NB4 (cell line): Measurements from ENCODE around the gene RXRA.

Source experiments
- POLR2A ChIP-seq: IDR thresholded peaks from 2 replicates; pipeline ENCODE4 v1.6.1; 2011; ENCODE audit warnings: mild to moderate bottlenecking; ENCODE audit not compliant: insufficient read length; ENCODE audit errors: extremely low read depth
- TF ChIP-seq, protein P1 (sequence below): IDR thresholded peaks from one replicate; pipeline ENCODE4 v1.5.1; 2012; ENCODE audit warnings: low read depth, low read length

DNA sequence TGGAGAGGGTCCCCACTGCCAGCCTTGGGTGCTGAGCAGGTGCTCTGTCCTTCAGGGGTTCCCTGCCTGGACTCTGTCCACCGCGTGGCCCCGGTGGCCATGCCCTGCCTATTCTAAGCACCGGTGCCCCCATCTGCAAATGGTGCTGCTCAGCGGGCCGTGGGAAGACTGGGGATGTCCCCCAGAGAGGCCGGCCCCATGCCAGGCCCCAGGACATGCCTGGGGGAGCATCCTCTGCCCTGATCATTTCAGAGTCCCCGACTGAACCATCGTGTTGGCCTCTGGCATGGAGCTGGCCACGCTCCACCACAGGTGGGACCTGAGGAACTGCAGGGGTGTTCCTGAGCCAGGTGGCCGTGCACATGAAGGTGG is 64.7 kb downstream of the RXRA start:
- TF ChIP-seq, protein P1, sequence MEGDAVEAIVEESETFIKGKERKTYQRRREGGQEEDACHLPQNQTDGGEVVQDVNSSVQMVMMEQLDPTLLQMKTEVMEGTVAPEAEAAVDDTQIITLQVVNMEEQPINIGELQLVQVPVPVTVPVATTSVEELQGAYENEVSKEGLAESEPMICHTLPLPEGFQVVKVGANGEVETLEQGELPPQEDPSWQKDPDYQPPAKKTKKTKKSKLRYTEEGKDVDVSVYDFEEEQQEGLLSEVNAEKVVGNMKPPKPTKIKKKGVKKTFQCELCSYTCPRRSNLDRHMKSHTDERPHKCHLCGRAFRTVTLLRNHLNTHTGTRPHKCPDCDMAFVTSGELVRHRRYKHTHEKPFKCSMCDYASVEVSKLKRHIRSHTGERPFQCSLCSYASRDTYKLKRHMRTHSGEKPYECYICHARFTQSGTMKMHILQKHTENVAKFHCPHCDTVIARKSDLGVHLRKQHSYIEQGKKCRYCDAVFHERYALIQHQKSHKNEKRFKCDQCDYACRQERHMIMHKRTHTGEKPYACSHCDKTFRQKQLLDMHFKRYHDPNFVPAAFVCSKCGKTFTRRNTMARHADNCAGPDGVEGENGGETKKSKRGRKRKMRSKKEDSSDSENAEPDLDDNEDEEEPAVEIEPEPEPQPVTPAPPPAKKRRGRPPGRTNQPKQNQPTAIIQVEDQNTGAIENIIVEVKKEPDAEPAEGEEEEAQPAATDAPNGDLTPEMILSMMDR = no peak
- no peak for TF ChIP-seq POLR2A
